HCT116 (cell line): ENCODE data around the gene PARVA. TPM values are rescaled to one million over a fixed set of nuclear protein-coding genes. Genes with fewer than 3 reads are reported as not detected.

ENCODE experiments used
- ATAC-seq: fragments of 200-7000 bp; cut with Tn5 transposase; 2 replicates; pipeline ENCODE4 v1.9.1; 2020; ENCODE audit warnings: mild to moderate bottlenecking, moderate library complexity
- BruUV-seq: library from RNA; stranded (reverse); fragments of 400-500 nt; replicated peaks from 2 replicates; lab custom pipeline; 2021; lab: Mats Ljungman, UMichigan
- CTCF ChIA-PET: fragments of 300-600 bp; sonication (Branson Sonifier 250); formaldehyde crosslinking; loops from one replicate; lab custom pipeline; 2021; ENCODE audit warnings: antibody characterized with exemption; lab: Charles Lee
- POLR2A ChIA-PET: fragments of 300-600, 350-600 bp; sonication (Branson Sonifier 250); formaldehyde crosslinking; loops from one replicate; lab custom pipeline; 2021; ENCODE audit warnings: antibody characterized with exemption; lab: Charles Lee
- RAD21 ChIA-PET, 2 experiments: fragments of 300-600 bp; sonication (Branson Sonifier 250); formaldehyde crosslinking; loops; one replicate each; lab custom pipeline; 2023; ENCODE audit warnings: low total read pairs in 2 of 2; ENCODE audit not compliant: uncharacterized antibody in 2 of 2, unreplicated experiment in 2 of 2, low non-redundant PET in 1 of 2; lab: Charles Lee
- DNase-seq: peaks from one replicate; pipeline ENCODE4 v3.0.0-alpha.2; 2010; ENCODE audit warnings: low read depth, low spot score
- H2AFZ ChIP-seq: fragments of 200-600 bp; shearing (Covaris generic), sonication (generic); 2 replicates; pipeline ENCODE4 v1.6.1; 2017; ENCODE audit warnings: low read depth, mixed run types, mixed read lengths, antibody characterized with exemption, low read length; ENCODE audit not compliant: poor library complexity, severe bottlenecking
- H3K27ac ChIP-seq: 2 replicates; pipeline ENCODE4 v1.5.1; 2012; ENCODE audit warnings: low read depth, low read length
- H3K27me3 ChIP-seq: fragments of 200-600 bp; sonication (generic); 2 replicates; pipeline ENCODE4 v1.6.1; 2016; ENCODE audit warnings: mixed run types, low read length, mixed read lengths; ENCODE audit not compliant: insufficient read depth
- H3K36me3 ChIP-seq, 2 experiments: fragments of 200-500 bp in 1 of 2; fragments of 200-600 bp in 1 of 2; sonication (Bioruptor generic) in 1 of 2; sonication (generic) in 1 of 2; 2 replicates each; pipeline versions ENCODE4 v1.5.1 to v1.6.1; 2014 to 2016; ENCODE audit warnings: low read length in 2 of 2, inconsistent platforms in 1 of 2, mixed read lengths in 1 of 2, mixed run types in 1 of 2; ENCODE audit not compliant: insufficient read depth in 2 of 2, control insufficient read depth in 1 of 2
- H3K4me1 ChIP-seq, 2 experiments: fragments of 200-600 bp in 1 of 2; sonication (generic) in 1 of 2; 2 replicates each; pipeline versions ENCODE4 v1.5.1 to v1.6.1; 2012 to 2017; ENCODE audit warnings: low read length in 2 of 2, inconsistent platforms in 1 of 2, mild to moderate bottlenecking in 1 of 2, mixed read lengths in 1 of 2, mixed run types in 1 of 2, moderate library complexity in 1 of 2; ENCODE audit not compliant: insufficient read depth in 2 of 2, control insufficient read depth in 1 of 2
- H3K4me2 ChIP-seq: fragments of 200-600 bp; sonication (generic); 2 replicates; pipeline ENCODE4 v1.6.1; 2017; ENCODE audit warnings: mixed run types, low read length, mixed read lengths
- H3K4me3 ChIP-seq, 2 experiments: fragments of 200-600 bp in 1 of 2; sonication (generic) in 1 of 2; replicated peaks in 1 of 2; 2 replicates each; pipeline ENCODE4 v1.5.1; 2011 to 2016; ENCODE audit warnings: low read length in 2 of 2, control low read depth in 1 of 2, low read depth in 1 of 2, mild to moderate bottlenecking in 1 of 2, mixed read lengths in 1 of 2, mixed run types in 1 of 2
- H3K79me2 ChIP-seq: fragments of 200-600 bp; sonication (generic); 2 replicates; pipeline ENCODE4 v1.6.1; 2017; ENCODE audit warnings: mild to moderate bottlenecking, mixed run types, low read length, moderate library complexity, mixed read lengths; ENCODE audit not compliant: insufficient read depth
- H3K9ac ChIP-seq: fragments of 200-600 bp; sonication (generic); 2 replicates; pipeline ENCODE4 v1.6.1; 2016; ENCODE audit warnings: low read length, mixed read lengths
- H3K9me2 ChIP-seq: fragments of 200-600 bp; sonication (generic), shearing (Covaris generic); 2 replicates; pipeline ENCODE4 v1.6.1; 2017; ENCODE audit warnings: mixed run types, mild to moderate bottlenecking, moderate library complexity; ENCODE audit not compliant: insufficient read depth
- H3K9me3 ChIP-seq, 2 experiments: fragments of 200-500 bp in 1 of 2; fragments of 200-600 bp in 1 of 2; sonication (Bioruptor generic) in 1 of 2; sonication (generic) in 1 of 2; 2 replicates each; pipeline ENCODE4 v1.6.1; 2014 to 2017; ENCODE audit warnings: low read length in 2 of 2, mixed read lengths in 2 of 2, inconsistent platforms in 1 of 2, low read depth in 1 of 2, mild to moderate bottlenecking in 1 of 2, mixed run types in 1 of 2, moderate library complexity in 1 of 2; ENCODE audit not compliant: control insufficient read depth in 1 of 2, insufficient read depth in 1 of 2
- H4K20me1 ChIP-seq: fragments of 200-600 bp; sonication (generic), shearing (Covaris generic); 2 replicates; pipeline ENCODE4 v1.6.1; 2017; ENCODE audit warnings: mixed run types, mild to moderate bottlenecking, moderate library complexity; ENCODE audit not compliant: insufficient read depth
- CBX3 ChIP-seq: IDR thresholded peaks from 2 replicates; pipeline ENCODE4 v1.6.1; 2012; ENCODE audit warnings: low read depth
- CEBPB ChIP-seq: IDR thresholded peaks from 2 replicates; pipeline ENCODE4 v1.6.1; 2012; ENCODE audit warnings: low read depth
- EGR1 ChIP-seq: IDR thresholded peaks from 2 replicates; pipeline ENCODE4 v1.6.1; 2012; ENCODE audit warnings: low read depth
- ELF1 ChIP-seq: IDR thresholded peaks from 2 replicates; pipeline ENCODE4 v1.6.1; 2012; ENCODE audit warnings: low read depth, borderline replicate concordance
- EZH2 ChIP-seq: fragments of 200-600 bp; sonication (generic); IDR thresholded peaks from 2 replicates; pipeline ENCODE4 v1.6.1; 2017; ENCODE audit warnings: antibody characterized with exemption, mixed run types
- EZH2phosphoT487 ChIP-seq: fragments of 200-600 bp; IDR thresholded peaks from 2 replicates; pipeline ENCODE4 v1.6.1; 2018; ENCODE audit warnings: antibody characterized with exemption, borderline replicate concordance
- FOSL1 ChIP-seq: IDR thresholded peaks from 2 replicates; pipeline ENCODE4 v1.6.1; 2012; ENCODE audit warnings: low read depth
- POLR2A ChIP-seq: IDR thresholded peaks from 2 replicates; pipeline ENCODE4 v1.7.0; 2011; ENCODE audit warnings: borderline replicate concordance; ENCODE audit not compliant: insufficient read depth, insufficient read length; ENCODE audit errors: extremely low read depth
- POLR2AphosphoS5 ChIP-seq: IDR thresholded peaks from 2 replicates; pipeline ENCODE4 v1.6.1; 2011; ENCODE audit warnings: mild to moderate bottlenecking, low read depth, low read length, moderate library complexity
- RAD21 ChIP-seq: IDR thresholded peaks from 2 replicates; pipeline ENCODE4 v1.6.1; 2012; ENCODE audit warnings: low read depth, mild to moderate bottlenecking
- SIN3A ChIP-seq: IDR thresholded peaks from 2 replicates; pipeline ENCODE4 v1.6.1; 2012; ENCODE audit warnings: low read depth
- SRF ChIP-seq: IDR thresholded peaks from 2 replicates; pipeline ENCODE4 v1.6.1; 2012; ENCODE audit warnings: low read depth
- ZNF274 ChIP-seq: fragments of 200-500 bp; sonication (Bioruptor generic); IDR thresholded peaks from 2 replicates; pipeline ENCODE4 v1.6.1; 2014; ENCODE audit warnings: mild to moderate bottlenecking, low read depth, low read length, inconsistent platforms
- intact Hi-C: fragments of 100-400 bp; cut with micrococcal nuclease; formaldehyde crosslinking; loops from 2 replicates; pipeline ENCODE4 v1.10.0; 2022
- total RNA-seq: library from RNA; stranded (reverse); gene quantifications from one replicate; pipeline ENCODE4 v1.2.1, GENCODE V29; 2021; ENCODE audit not compliant: unreplicated experiment
- TF ChIP-seq, protein P1 (sequence below): IDR thresholded peaks from 2 replicates; pipeline ENCODE4 v1.6.1; 2011; ENCODE audit warnings: mild to moderate bottlenecking, low read length, moderate library complexity; ENCODE audit not compliant: insufficient replicate concordance; ENCODE audit errors: extremely low read depth
- TF ChIP-seq, protein P2 (sequence below): IDR thresholded peaks from 2 replicates; pipeline ENCODE4 v1.6.1; 2012

PARVA gene
- total RNA-seq, 1 experiment from 2014 or later = 18.4 TPM

DNA sequence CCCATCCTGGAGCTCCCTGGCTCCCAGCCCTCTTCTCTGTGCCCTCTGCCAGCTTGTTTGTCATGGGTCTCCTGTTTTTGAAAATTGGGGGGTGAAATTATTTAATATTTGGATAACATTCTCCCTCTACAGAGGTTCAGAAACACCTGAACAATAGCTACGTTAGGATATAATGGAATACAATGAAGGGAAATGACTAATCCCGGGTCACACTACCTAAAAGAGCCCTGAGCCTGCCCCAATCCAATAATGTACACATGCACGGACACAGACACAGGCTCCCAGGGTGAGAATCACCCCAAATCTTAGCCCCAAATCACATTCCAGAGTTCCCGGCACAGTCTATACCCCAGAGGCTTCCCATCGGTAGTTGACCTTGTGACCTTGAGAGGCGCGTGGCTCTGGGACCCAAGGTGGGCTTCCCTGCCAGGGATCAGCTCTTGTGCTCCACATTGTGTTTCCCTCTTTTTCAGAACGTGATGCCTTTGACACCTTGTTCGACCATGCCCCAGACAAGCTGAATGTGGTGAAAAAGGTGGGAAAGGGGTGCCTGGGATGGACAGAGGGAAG lies 135.5 kb downstream of the PARVA start:
- intact Hi-C loops = no loop called here
- peaks cover 0 to 6% of the 10 kb centered on the region in 2 experiments; a peak in 1 of 4 replicates for H3K4me1 ChIP-seq
- no peak overlapping the region for H3K9ac ChIP-seq
- DNase-seq (no peak), ATAC-seq (no peak)
- POLR2A ChIA-PET = no interaction called here
- no peaks in the 10 kb centered on the region for H3K36me3 ChIP-seq
- no peaks in the 10 kb centered on the region for H3K9me3 ChIP-seq
- H3K27me3 ChIP-seq = no peaks in the 10 kb centered on the region
- no peaks in the 10 kb centered on the region for H3K9me2 ChIP-seq
- no peaks in the 10 kb centered on the region for H3K79me2 ChIP-seq
- H3K27ac ChIP-seq = no peak overlapping the region
- no TSS peak for BruUV-seq
- H3K4me2 ChIP-seq = no peak overlapping the region
- H4K20me1 ChIP-seq = no peaks in the 10 kb centered on the region
- CTCF ChIA-PET = no interaction called here
- TF ChIP-seq ZNF274 = no peak
- no peak for TF ChIP-seq EZH2phosphoT487
- TF ChIP-seq CBX3 = no peak
- RAD21 ChIA-PET = no interaction called here
- no peak overlapping the region for H3K4me3 ChIP-seq
- H2AFZ ChIP-seq = no peak overlapping the region

DNA sequence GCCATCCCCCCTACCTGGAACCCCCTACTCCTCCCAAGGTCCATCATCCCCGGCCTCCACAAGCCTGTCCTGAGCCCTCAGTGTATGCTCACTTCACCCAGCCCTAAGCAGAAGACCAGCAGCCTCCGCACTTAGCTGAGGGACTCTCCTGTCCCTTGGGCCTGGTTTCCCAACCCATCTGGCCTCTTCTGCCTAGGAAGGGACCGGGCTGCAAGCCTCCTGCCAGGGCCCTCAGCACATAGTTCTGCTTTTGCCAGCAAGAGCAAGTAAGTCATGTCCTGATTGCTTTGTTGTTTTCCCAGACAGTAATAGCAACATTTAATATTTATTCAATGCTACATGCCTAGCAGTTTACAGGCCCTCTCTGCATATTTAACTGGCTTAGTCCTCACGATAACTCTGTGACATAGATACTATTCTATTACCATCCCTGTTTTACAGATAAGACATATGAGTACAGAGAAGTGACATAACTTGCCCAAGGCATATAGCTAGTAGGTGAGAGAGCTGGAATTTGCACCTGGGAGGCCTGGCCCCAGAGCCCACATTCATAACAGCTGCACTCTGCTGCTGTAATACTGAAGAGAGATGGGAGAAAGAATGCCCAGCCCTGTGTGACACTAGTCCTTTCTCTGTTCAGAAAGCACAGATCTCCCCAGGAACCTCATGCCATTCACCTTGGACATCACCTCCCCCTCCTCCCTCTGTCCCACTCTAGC lies 139.2 kb downstream of the PARVA start:
- Histone ChIP-seq H2AFZ (no peak overlapping the region), H3K27me3 (no peaks in the 10 kb centered on the region), H3K79me2 (no peaks in the 10 kb centered on the region), H3K27ac (no peak overlapping the region), H3K9ac (no peak overlapping the region), H4K20me1 (no peaks in the 10 kb centered on the region), H3K36me3 (no peaks in the 10 kb centered on the region), H3K9me3 (no peaks in the 10 kb centered on the region), H3K4me3 (no peak overlapping the region), H3K4me1 (no peaks in the 10 kb centered on the region), H3K4me2 (no peak overlapping the region), H3K9me2 (no peaks in the 10 kb centered on the region)
- no peak for ATAC-seq
- ChIA-PET RAD21 (no interaction called here), CTCF (interaction anchor here (0.7 kb wide), 1 partner anchor 403 kb away, joined by 4 read pairs; no protein-coding TSS in a partner anchor), POLR2A (no interaction called here)
- BruUV-seq = no TSS peak
- intact Hi-C loops = no loop called here
- no peak for TF ChIP-seq SIN3A
- no peak for TF ChIP-seq POLR2A
- no peak for TF ChIP-seq ELF1
- TF ChIP-seq EZH2phosphoT487 = no peak
- TF ChIP-seq FOSL1 = no peak
- no peak for TF ChIP-seq POLR2AphosphoS5
- TF ChIP-seq, protein P1, sequence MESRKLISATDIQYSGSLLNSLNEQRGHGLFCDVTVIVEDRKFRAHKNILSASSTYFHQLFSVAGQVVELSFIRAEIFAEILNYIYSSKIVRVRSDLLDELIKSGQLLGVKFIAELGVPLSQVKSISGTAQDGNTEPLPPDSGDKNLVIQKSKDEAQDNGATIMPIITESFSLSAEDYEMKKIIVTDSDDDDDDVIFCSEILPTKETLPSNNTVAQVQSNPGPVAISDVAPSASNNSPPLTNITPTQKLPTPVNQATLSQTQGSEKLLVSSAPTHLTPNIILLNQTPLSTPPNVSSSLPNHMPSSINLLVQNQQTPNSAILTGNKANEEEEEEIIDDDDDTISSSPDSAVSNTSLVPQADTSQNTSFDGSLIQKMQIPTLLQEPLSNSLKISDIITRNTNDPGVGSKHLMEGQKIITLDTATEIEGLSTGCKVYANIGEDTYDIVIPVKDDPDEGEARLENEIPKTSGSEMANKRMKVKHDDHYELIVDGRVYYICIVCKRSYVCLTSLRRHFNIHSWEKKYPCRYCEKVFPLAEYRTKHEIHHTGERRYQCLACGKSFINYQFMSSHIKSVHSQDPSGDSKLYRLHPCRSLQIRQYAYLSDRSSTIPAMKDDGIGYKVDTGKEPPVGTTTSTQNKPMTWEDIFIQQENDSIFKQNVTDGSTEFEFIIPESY = no peak
- TF ChIP-seq, protein P2, sequence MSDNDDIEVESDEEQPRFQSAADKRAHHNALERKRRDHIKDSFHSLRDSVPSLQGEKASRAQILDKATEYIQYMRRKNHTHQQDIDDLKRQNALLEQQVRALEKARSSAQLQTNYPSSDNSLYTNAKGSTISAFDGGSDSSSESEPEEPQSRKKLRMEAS = no peak
- no peak for TF ChIP-seq EZH2
- TF ChIP-seq RAD21 = no peak
- TF ChIP-seq CEBPB = no peak
- TF ChIP-seq EGR1 = no peak
- TF ChIP-seq SRF = no peak
- no peak for DNase-seq
